Heart left ventricle (tissue), 16 donors: Measurements from ENCODE around the gene CDK8. TPM values are rescaled to one million over a fixed set of nuclear protein-coding genes. Genes with fewer than 3 reads are reported as not detected.

Experiments
- ATAC-seq, 4 donors: fragments of 200-7000 bp; cut with Tn5 transposase; one replicate each; pipeline ENCODE4 v1.9.1; 2020 to 2022; ENCODE audit warnings: moderate library complexity in 4 of 4, mild to moderate bottlenecking in 3 of 4, moderate number of reproducible peaks in 1 of 4
- DNase-seq, 5 donors: peaks; one replicate each; pipeline ENCODE4 v3.0.0-alpha.2; 2020
- H3K27ac ChIP-seq, 12 donors: fragments of 200-600 bp; sonication (generic) in 4 of 12; one replicate each; pipeline versions ENCODE4 v1.5.0 to v1.8.0; 2016 to 2022; ENCODE audit warnings: mild to moderate bottlenecking in 2 of 12
- H3K27me3 ChIP-seq, 9 donors: fragments of 200-600 bp; sonication (generic) in 2 of 9; one replicate each; pipeline versions ENCODE4 v1.5.1 to v1.8.0; 2016 to 2022; ENCODE audit warnings: mild to moderate bottlenecking in 3 of 9
- H3K36me3 ChIP-seq, 9 donors: fragments of 200-600 bp; sonication (generic) in 2 of 9; one replicate each; pipeline versions ENCODE4 v1.5.0 to v1.8.0; 2018 to 2022; ENCODE audit warnings: mild to moderate bottlenecking in 2 of 9
- H3K4me1 ChIP-seq, 12 donors: fragments of 200-600 bp; sonication (generic) in 4 of 12; one replicate each; pipeline versions ENCODE4 v1.5.0 to v1.8.0; 2016 to 2022; ENCODE audit warnings: mild to moderate bottlenecking in 3 of 12
- H3K4me3 ChIP-seq, 12 donors: fragments of 200-600 bp; sonication (generic) in 4 of 12; one replicate each; pipeline versions ENCODE4 v1.5.0 to v1.8.0; 2017 to 2022; ENCODE audit warnings: mild to moderate bottlenecking in 9 of 12, moderate library complexity in 4 of 12
- H3K9me3 ChIP-seq, 12 donors: fragments of 200-600 bp; sonication (generic) in 4 of 12; one replicate each; pipeline versions ENCODE4 v1.5.0 to v1.8.0; 2016 to 2022; ENCODE audit warnings: mild to moderate bottlenecking in 1 of 12
- POLR2A ChIP-seq, 2 donors: fragments of 450-650 bp; IDR thresholded peaks; one replicate each; pipeline ENCODE4 v1.6.1; 2017; ENCODE audit warnings: antibody characterized with exemption in 2 of 2, mild to moderate bottlenecking in 2 of 2, moderate library complexity in 2 of 2
- WGBS, 4 donors: extraction: QIAGEN DNeasy Blood & Tissue Kit in 2 of 4; methylation state at CpG; one replicate each; pipeline versions ENCODE4 v1.1.5 to v1.1.7; 2013 to 2018; 5-methylcytosine and 5-hydroxymethylcytosine counted together
- intact Hi-C, 10 donors: fragments of 100-400 bp; cut with DNase I; formaldehyde crosslinking; loops; one replicate each; pipeline versions ENCODE4 v1.11.1 to v1.14.2; 2022
- polyA plus RNA-seq, 2 donors: library from polyadenylated mRNA; stranded (reverse); fragments of 200-250 nt; gene quantifications; one replicate each; pipeline ENCODE4 v1.2.3, GENCODE V29; 2013
- total RNA-seq, 9 donors: library from RNA; depleted of rRNA in 2 of 9; stranded (reverse); fragments of >200 nt in 2 of 9; fragmentation: NEBNext Ultra II Directional in 3 of 9; extraction: Animal tissue kit (Norgen Biotek cat#: 25700) in 3 of 9; gene quantifications; one replicate each; pipeline versions ENCODE4 v1.1.0 to v1.2.4, GENCODE V29; 2016 to 2023
- TF ChIP-seq, protein P1 (sequence below), 12 donors: fragments of 200-600 bp; sonication (generic) in 4 of 12; IDR thresholded peaks; one replicate each; pipeline versions ENCODE4 v1.5.0 to v1.8.0; 2018 to 2022; ENCODE audit warnings: antibody characterized with exemption in 12 of 12, mild to moderate bottlenecking in 5 of 12
- donor health status: ischemic (EF 13 %, LVEDD 7.1; RV severe dilation, severe dysfunction).
- donor health status: healthy with polysubstance abuse.
- donor health status: DM: no; HTN: yes; CAD: no.
- donor health status: DM: no; HTN: no; CAD: no.
- donor health status: ischemic (EF 25% LVEDD 6.9; RV normal size, moderate dysfunction).
- donor health status: ischemic (EF 25% LVEDD 5.7; RV mildly dilated, moderate dysfunction).
- donor health status: healthy.
- donor health status: DM: yes; HTN: yes; CAD: no.
- donor health status: ischemic (EF 35%, LVEDD 5.7; RV mildly dilated, moderate dysfunction).
- donor health status: nonischemic (EF 11% LVEDD 7.7; RV severe dilation, severe dysfunction).
- donor health status: DM: yes; HTN: yes; CAD: no.
- donor health status: PGD.
- donor health status: ischemic (EF 29% LVEDD 5.4; RV normal size, mild dysfunction).
- donor health status: nonischemic (EF 23%, LVEDD 6.1; RV moderate dilation, normal function).

Gene CDK8
- total and polyA plus RNA-seq, 11 donors, result 5.3 to 12.4 (median 9.9) TPM

DNA sequence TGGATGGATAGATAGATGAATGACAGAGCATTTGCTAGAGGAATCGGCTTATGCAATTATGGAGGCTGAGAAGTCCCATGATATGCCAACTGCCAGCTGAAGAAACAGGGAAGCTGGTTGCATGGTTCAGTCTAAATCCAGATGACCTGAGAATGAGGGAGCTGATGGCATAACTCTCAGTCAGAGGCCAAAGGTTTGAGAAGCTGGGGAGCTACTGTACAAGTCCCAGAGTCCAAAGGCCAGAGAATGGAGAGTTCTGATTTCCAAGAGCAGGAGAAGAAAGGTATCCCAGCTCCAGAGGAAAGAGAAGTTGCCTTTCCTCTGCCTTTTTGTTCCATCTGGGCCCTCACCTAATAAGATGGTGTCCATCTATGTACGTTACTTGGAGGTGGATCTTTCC lies 108.3 kb downstream of the CDK8 start:
- H3K27ac ChIP-seq, result no peak overlapping the region
- H3K4me3 ChIP-seq, result no peak overlapping the region
- ATAC-seq (no peak), DNase-seq (no peak)
- intact Hi-C loops, result no loop called here
- no peaks in the 10 kb centered on the region for H3K9me3 ChIP-seq
- H3K27me3 ChIP-seq, result no peaks in the 10 kb centered on the region
- H3K36me3 ChIP-seq, result peaks cover 0 to 22% (median 1%) of the 10 kb centered on the region in 9 donors
- WGBS, 4 donors, result 95 to 98% (median 98%) methylated on average over 2 of the region's 2 CpGs
- H3K4me1 ChIP-seq, result no peaks in the 10 kb centered on the region
- TF ChIP-seq, protein P1, sequence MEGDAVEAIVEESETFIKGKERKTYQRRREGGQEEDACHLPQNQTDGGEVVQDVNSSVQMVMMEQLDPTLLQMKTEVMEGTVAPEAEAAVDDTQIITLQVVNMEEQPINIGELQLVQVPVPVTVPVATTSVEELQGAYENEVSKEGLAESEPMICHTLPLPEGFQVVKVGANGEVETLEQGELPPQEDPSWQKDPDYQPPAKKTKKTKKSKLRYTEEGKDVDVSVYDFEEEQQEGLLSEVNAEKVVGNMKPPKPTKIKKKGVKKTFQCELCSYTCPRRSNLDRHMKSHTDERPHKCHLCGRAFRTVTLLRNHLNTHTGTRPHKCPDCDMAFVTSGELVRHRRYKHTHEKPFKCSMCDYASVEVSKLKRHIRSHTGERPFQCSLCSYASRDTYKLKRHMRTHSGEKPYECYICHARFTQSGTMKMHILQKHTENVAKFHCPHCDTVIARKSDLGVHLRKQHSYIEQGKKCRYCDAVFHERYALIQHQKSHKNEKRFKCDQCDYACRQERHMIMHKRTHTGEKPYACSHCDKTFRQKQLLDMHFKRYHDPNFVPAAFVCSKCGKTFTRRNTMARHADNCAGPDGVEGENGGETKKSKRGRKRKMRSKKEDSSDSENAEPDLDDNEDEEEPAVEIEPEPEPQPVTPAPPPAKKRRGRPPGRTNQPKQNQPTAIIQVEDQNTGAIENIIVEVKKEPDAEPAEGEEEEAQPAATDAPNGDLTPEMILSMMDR (IDR thresholded peaks at IDR 0.05), result no peak
- TF ChIP-seq POLR2A (IDR thresholded peaks at IDR 0.05), result no peak

DNA sequence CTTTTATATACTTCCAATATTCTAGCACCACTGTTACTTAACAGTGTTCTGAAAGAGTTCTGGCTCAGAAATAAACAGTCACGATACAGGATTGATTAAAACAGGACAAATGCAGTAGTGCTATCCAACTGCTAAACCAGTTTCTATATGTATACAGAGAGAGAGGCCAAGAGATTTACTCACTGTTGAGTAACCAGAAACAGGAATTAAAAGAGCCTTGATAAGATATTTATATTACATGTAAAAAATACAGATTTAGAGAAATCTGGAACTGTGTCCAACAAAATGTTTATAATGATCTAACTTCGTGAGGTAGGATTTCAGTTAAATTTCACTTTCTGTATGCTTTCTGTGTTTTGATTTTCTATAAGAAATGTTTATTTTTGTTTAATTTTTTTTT lies 116.6 kb downstream of the CDK8 start:
- ATAC-seq (no peak), DNase-seq (no peak)
- 74 to 84% (median 78%) methylated on average over 2 of the region's 2 CpGs for WGBS, 4 donors
- peaks cover 0 to 5% (median 0%) of the 10 kb centered on the region in 12 donors for H3K4me1 ChIP-seq
- H3K4me3 ChIP-seq, result no peak overlapping the region
- H3K27me3 ChIP-seq, result no peaks in the 10 kb centered on the region
- peaks cover 0 to 9% (median 0%) of the 10 kb centered on the region in 9 donors for H3K36me3 ChIP-seq
- TF ChIP-seq, protein P1 (IDR thresholded peaks at IDR 0.05), result no peak
- TF ChIP-seq POLR2A (IDR thresholded peaks at IDR 0.05), result no peak
- H3K27ac ChIP-seq, result no peak overlapping the region
- intact Hi-C loops, result loop anchor here in 2 of 10 donors (10.0 kb wide), 2 partner anchors 106 to 116 kb away; partner anchors contain the start of gene CDK8 (in 1 of the 2)
- no peaks in the 10 kb centered on the region for H3K9me3 ChIP-seq

DNA sequence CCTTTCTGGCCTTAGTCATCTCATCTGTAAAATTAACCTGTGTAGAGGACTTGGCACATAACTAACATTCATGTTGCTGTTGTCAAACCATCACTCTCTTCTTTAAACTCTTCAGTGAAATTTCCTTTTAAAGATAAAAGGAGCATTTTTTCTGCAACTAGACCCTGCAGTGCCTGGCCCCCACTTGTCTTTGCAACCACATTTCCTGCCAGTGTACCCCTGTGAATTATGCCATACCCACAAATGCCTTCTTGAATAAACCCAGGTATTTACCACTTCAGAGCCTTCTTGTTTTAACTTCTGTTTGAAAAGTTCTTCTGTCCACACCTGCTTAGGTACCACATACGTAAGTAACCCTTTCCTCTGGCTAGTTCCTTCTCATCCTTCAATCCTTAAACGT lies 118.8 kb downstream of the CDK8 start:
- TF ChIP-seq, protein P1 (IDR thresholded peaks at IDR 0.05), result no peak
- no peak for TF ChIP-seq POLR2A (IDR thresholded peaks at IDR 0.05)
- intact Hi-C loops, result loop anchor here in 2 of 10 donors (10.0 kb wide), 2 partner anchors 108 to 118 kb away; partner anchors contain the start of gene CDK8 (in 1 of the 2)
- H3K9me3 ChIP-seq, result no peaks in the 10 kb centered on the region
- no peak overlapping the region for H3K27ac ChIP-seq
- no peaks in the 10 kb centered on the region for H3K27me3 ChIP-seq
- WGBS, 4 donors, result 88 to 99% (median 97%) methylated on average over 2 of the region's 2 CpGs
- peaks cover 0 to 7% (median 0%) of the 10 kb centered on the region in 12 donors for H3K4me1 ChIP-seq
- no peak for ATAC-seq
- DNase-seq, result no peak
- no peak overlapping the region for H3K4me3 ChIP-seq
- peaks cover 0 to 7% (median 0%) of the 10 kb centered on the region in 9 donors for H3K36me3 ChIP-seq

DNA sequence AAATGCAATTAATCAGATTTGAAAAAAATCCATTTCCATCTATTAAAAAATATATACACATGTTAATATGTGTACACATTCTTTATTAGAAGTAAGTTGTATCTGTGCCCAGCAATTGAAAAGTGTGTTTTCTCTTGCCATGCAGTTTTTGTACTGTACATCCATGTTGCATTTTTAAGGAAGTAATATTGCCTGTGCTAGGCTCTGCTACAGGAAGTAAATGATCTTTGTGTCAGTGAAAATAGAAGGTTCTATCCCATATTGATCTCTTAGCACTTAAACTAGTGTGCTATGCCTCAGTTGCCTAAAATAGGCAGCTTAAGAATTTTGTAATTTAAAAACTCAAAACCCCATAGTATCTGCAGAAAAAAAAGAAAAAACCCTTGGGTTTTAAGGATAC lies 122.5 kb downstream of the CDK8 start:
- DNase-seq (no peak), ATAC-seq (no peak)
- no peaks in the 10 kb centered on the region for H3K9me3 ChIP-seq
- peaks cover 0 to 5% (median 0%) of the 10 kb centered on the region in 9 donors for H3K36me3 ChIP-seq
- H3K27me3 ChIP-seq, result no peaks in the 10 kb centered on the region
- intact Hi-C loops, result loop anchor here in 2 of 10 donors (10.0 kb wide), 2 partner anchors 112 to 122 kb away; partner anchors contain the start of gene CDK8 (in 1 of the 2)
- no peak for TF ChIP-seq POLR2A (IDR thresholded peaks at IDR 0.05)
- TF ChIP-seq, protein P1 (IDR thresholded peaks at IDR 0.05), result no peak
- peaks cover 0 to 11% (median 0%) of the 10 kb centered on the region in 12 donors for H3K4me1 ChIP-seq
- no peak overlapping the region for H3K27ac ChIP-seq
- H3K4me3 ChIP-seq, result no peak overlapping the region
